ENCODE results near the gene MS4A10. TPM values are rescaled to one million over a fixed set of nuclear protein-coding genes. Genes with fewer than 3 reads are reported as not detected.

Gene MS4A10
- total and polyA plus RNA-seq, 2 of the 8 experiments (the other 6 are each of a cell fraction or from before 2014, with no cell fraction given): not detected

GRCh38 chr11:60847281-60847680 is 62.1 kb downstream of the MS4A10 start (continued):
- TF ChIP-seq, protein P1, sequence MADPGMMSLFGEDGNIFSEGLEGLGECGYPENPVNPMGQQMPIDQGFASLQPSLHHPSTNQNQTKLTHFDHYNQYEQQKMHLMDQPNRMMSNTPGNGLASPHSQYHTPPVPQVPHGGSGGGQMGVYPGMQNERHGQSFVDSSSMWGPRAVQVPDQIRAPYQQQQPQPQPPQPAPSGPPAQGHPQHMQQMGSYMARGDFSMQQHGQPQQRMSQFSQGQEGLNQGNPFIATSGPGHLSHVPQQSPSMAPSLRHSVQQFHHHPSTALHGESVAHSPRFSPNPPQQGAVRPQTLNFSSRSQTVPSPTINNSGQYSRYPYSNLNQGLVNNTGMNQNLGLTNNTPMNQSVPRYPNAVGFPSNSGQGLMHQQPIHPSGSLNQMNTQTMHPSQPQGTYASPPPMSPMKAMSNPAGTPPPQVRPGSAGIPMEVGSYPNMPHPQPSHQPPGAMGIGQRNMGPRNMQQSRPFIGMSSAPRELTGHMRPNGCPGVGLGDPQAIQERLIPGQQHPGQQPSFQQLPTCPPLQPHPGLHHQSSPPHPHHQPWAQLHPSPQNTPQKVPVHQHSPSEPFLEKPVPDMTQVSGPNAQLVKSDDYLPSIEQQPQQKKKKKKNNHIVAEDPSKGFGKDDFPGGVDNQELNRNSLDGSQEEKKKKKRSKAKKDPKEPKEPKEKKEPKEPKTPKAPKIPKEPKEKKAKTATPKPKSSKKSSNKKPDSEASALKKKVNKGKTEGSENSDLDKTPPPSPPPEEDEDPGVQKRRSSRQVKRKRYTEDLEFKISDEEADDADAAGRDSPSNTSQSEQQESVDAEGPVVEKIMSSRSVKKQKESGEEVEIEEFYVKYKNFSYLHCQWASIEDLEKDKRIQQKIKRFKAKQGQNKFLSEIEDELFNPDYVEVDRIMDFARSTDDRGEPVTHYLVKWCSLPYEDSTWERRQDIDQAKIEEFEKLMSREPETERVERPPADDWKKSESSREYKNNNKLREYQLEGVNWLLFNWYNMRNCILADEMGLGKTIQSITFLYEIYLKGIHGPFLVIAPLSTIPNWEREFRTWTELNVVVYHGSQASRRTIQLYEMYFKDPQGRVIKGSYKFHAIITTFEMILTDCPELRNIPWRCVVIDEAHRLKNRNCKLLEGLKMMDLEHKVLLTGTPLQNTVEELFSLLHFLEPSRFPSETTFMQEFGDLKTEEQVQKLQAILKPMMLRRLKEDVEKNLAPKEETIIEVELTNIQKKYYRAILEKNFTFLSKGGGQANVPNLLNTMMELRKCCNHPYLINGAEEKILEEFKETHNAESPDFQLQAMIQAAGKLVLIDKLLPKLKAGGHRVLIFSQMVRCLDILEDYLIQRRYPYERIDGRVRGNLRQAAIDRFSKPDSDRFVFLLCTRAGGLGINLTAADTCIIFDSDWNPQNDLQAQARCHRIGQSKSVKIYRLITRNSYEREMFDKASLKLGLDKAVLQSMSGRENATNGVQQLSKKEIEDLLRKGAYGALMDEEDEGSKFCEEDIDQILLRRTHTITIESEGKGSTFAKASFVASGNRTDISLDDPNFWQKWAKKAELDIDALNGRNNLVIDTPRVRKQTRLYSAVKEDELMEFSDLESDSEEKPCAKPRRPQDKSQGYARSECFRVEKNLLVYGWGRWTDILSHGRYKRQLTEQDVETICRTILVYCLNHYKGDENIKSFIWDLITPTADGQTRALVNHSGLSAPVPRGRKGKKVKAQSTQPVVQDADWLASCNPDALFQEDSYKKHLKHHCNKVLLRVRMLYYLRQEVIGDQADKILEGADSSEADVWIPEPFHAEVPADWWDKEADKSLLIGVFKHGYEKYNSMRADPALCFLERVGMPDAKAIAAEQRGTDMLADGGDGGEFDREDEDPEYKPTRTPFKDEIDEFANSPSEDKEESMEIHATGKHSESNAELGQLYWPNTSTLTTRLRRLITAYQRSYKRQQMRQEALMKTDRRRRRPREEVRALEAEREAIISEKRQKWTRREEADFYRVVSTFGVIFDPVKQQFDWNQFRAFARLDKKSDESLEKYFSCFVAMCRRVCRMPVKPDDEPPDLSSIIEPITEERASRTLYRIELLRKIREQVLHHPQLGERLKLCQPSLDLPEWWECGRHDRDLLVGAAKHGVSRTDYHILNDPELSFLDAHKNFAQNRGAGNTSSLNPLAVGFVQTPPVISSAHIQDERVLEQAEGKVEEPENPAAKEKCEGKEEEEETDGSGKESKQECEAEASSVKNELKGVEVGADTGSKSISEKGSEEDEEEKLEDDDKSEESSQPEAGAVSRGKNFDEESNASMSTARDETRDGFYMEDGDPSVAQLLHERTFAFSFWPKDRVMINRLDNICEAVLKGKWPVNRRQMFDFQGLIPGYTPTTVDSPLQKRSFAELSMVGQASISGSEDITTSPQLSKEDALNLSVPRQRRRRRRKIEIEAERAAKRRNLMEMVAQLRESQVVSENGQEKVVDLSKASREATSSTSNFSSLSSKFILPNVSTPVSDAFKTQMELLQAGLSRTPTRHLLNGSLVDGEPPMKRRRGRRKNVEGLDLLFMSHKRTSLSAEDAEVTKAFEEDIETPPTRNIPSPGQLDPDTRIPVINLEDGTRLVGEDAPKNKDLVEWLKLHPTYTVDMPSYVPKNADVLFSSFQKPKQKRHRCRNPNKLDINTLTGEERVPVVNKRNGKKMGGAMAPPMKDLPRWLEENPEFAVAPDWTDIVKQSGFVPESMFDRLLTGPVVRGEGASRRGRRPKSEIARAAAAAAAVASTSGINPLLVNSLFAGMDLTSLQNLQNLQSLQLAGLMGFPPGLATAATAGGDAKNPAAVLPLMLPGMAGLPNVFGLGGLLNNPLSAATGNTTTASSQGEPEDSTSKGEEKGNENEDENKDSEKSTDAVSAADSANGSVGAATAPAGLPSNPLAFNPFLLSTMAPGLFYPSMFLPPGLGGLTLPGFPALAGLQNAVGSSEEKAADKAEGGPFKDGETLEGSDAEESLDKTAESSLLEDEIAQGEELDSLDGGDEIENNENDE (IDR thresholded peaks at IDR 0.05; ENCODE audit: insufficient replicate concordance, low read length): no peak
- TF ChIP-seq JUN (IDR thresholded peaks at IDR 0.05; ENCODE audit: low read depth, low read length): no peak
- no peak for TF ChIP-seq BACH1 (IDR thresholded peaks at IDR 0.05; ENCODE audit: low read length)
- no peak for TF ChIP-seq SAP30 (IDR thresholded peaks at IDR 0.05; ENCODE audit: insufficient read depth, insufficient replicate concordance, low read length)
- TF ChIP-seq TAF1 (IDR thresholded peaks at IDR 0.05; ENCODE audit: low read depth, low read length): no peak
- no peak for TF ChIP-seq SRF (IDR thresholded peaks at IDR 0.05; ENCODE audit: low read depth, low read length)

All from H1 (cell line).